GM18870 (cell line): ENCODE measurements around the gene BCL2.
A peak's percentile ranks its signal among the peaks of the same experiment; 100 is the strongest.

Experiments used
- ATAC-seq: cut with Tn5 transposase; IDR thresholded peaks from one replicate; pipeline ENCODE4 v1.9.1; 2021; ENCODE audit warnings: moderate library complexity; ENCODE audit not compliant: unreplicated experiment

BCL2 gene

GRCh38 chr18:63099091-63099840, 220.3 kb downstream of the BCL2 start:
- no peak for ATAC-seq

DNA sequence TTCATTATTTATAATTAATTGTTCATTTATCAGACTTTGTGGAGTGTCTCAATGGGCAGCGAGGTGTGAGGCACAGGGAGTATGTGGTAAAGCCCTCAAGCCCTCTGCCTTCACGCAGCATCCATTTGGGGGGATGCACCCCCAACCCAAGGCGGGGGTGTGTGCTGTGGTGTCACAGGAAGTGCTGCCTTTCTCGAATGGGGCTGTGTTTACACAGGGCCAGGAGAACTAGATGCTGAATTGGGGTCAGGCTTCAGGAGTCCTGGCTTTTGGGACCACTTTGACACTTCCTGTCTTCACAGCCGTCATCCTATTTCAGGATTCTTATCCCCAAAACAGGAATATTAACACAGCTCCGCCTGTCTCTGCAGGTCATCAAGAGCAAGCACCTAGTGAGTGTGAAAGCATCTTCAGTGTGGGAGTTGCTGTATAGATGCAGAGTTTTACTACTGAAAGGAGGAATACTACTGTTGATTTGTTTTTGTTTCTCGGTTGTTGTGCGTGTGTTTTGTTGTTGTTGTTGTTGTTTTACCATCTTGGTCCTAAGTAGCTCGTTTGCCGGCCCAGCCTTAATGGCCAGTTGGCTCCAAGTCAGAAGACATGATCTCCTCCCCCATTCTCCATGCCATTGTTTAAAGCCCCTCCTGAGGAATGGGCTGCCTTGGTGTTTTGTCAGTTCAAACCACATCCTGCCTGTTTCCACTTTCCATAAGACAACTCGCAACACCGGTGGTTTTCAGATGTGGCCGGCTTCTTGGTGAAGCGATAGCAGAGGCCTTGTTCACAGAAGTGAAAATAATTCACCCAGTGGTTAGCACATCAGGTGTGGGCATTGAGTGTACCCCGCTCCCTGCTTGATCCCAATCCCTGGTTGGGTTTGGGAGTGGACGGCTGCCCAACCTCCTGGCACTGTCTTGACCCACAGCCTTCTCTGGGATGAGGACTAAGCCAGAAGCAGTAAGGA, 221.3 kb downstream of the BCL2 start:
- ATAC-seq = peak; percentile 70

DNA sequence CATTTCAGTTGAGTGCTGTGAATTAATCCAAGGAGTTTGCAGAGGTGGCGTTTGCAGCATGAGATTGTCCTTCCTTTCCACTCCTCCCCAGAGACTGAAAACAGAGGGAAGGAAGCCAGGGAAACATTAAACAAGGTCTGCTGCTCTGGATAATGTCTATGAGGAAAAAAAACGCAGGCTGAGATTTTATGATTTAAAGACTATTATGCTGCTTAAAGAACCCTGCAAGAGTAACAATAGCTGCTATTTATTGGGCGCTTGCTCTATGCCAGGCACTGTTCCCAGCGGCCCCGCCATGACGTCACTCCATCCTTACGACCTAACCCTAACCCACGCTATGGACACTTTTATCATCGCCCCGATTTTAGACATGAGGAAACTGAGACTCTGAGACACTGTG, 222.4 kb downstream of the BCL2 start:
- ATAC-seq = no peak

- ATAC-seq = no peak
Observed at GRCh38 chr18:63096327-63096874, 223.2 kb downstream of the BCL2 start.

DNA sequence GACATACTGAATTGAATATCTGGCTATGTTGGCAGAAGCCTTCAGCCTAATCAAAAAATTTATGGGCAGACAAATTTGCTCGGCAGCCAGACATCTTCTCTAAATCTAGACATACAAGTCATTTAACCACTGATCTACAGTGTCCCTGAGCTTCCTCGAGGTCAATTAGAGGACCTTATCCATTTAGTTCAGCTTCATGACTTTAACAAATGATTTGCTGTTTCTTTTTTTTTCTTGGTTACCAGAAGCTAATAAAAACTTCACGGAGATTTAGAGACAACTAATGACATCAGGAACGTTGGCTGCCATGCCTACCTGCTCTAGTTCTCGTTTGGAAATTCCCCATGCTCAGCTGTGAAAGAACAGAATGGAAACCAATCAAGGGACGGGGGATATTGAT, 223.8 kb downstream of the BCL2 start:
- ATAC-seq = no peak

GRCh38 chr18:63091671-63092364, 227.8 kb downstream of the BCL2 start:
- no peak for ATAC-seq

- ATAC-seq = no peak
Observed at GRCh38 chr18:63090334-63090733, 229.2 kb downstream of the BCL2 start.

GRCh38 chr18:63089041-63089440, 230.5 kb downstream of the BCL2 start:
- no peak for ATAC-seq

DNA sequence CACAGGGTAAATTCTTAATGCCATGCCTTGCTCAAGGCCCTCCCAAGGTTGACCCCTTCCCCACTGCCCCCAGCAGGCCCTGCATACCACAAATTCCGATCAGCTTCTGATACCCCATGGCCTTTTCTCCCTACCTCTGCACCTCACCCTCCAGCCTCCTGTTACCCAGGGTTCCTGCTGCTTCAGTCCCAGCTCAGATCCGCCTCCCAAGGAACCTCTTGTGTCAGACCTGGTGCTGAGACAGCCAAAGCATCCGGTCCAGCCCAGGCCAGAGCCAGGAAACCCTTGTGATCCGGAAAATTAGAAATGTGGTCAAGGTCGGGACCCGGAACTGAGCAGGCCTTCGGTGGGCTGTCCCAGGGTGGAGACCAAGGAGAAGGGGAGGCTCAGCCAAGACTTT, 231.3 kb downstream of the BCL2 start:
- no peak for ATAC-seq

DNA sequence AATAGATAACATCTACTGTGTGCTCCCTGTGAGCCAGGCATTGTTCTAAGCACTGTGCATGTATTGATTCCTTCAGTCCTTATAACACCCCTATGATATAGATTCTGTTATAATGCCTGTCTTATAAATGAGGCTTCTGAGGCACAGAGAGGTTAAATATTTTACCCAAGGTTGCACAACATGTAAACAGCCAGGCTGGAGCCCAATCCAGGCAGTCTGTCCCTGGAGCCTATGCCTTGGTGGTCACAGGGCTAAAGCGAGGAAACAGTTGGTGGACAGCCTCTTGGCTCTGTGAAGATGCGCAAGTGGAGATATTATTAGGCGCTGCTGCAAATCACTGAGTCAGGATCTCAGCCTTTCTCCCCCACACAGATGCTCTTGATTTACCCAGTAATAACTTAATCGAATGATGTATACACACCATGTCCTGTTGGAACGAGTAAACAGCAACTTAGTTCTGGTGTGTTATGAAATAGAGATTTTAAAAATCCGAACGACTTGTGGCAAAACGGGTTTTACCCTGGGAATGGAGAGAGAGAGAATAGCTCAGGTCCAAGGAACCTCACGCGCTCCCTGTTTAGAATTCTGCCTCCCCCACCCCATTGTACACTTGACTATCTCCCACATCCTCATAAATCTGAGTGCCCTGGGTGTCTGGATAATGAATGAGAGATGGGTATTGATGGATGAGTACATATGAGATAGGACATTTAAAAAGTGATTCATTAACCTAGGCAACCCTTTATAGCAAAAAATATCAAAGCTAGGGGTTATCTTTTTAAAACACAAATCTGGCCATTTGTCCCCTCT, 231.9 kb downstream of the BCL2 start:
- no peak for ATAC-seq

DNA sequence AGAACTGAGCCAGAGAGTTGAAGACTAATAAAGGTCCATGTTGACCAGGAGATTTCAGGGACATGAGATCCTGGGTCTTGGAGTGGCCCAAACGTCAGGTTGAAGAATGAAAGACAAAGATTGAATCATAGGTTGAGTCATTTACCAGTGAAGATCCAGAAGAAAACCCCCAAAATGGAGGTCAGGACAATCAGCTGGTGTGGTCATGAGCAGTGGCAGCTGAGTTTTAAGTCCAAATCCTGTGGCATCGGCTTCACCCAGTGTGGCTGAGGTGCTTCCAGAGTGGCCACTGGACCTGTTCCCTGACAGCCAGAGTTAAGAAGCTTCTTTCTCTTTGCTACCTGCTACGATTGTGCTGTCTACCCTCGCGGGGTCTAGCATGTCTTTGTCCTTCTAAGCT, 234.0 kb downstream of the BCL2 start:
- ATAC-seq = no peak

DNA sequence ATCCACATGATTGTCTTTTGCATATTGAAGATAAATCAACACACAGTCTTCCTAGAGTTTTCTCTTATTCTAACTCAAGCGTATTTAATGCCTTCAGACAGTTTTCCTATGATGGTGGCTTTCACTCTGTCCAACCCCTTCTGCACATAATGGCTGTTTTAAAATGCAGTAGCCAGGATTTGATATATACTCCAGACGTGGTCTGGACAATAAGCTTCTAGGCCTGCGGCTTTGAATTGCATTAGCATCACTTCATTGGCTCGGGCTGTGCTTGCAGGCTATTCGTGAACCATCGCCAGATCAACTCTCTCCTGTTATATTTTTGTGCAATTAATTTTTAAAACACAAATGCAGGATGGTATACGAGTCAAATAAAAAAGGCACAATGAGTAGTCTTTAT, 235.3 kb downstream of the BCL2 start:
- ATAC-seq = no peak

GRCh38 chr18:63083555-63083954, 236.0 kb downstream of the BCL2 start:
- ATAC-seq = no peak

- ATAC-seq = no peak
Observed at GRCh38 chr18:63083020-63083531, 236.5 kb downstream of the BCL2 start.

GRCh38 chr18:63082366-63083019, 237.1 kb downstream of the BCL2 start:
- ATAC-seq = no peak

DNA sequence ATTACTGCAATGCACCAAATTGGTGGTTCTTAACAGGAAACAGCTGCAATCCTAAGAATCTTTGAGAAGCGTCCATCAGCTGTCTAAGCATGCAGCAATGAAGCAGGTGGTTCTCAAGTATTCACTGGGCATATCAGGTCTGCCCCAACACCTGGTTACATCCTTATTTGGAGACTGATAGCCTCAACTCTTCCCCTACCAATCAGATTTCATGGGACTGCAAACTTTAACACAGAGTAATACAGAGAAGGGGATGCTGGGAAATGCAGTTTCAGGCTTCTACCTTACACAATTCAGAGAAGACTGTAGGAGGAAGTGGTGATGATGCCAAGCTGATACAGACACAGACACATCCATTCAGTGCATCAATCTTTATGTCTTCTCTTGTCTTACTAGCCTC, 240.5 kb downstream of the BCL2 start:
- ATAC-seq = peak; percentile 34

DNA sequence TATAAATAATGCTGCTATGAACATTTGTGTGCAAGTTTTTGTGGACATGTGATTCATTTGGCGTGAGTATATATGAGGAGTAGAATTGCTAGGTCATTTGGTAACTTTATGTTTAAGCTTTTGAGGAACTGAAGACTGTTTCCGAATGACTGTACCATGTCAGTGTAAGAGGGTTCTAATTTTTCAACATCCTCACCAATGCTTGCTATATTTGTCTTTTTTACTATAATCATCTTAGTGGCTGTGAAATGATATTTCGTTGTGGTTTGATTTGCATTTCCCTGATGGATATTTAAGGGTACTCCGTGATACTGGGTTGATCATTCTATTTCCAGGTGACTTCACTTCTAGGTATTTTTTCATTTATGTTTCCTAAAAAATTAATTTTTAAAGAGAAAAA, 241.1 kb downstream of the BCL2 start:
- ATAC-seq = peak; percentile 95

- ATAC-seq = peak; percentile 19
Observed at GRCh38 chr18:63074981-63075404, 244.6 kb downstream of the BCL2 start.

DNA sequence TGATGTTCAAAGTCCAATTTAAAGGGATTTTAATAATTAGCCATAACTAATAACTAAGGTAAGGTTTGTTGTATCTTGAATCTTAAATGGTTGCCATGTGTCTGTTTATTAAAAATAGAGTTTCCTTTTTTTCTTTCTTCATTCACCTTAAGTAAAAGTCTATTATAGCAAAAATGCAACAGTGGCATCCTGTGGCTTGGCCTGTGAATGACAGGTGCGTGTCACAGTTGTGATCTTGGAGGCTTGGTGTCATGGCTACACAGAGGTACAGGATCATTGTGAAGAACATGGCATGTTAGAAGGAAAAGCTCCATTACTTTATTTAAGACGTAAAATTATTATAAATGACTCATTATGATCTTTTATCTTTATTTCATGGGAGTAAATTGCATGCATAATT, 246.1 kb downstream of the BCL2 start:
- no peak for ATAC-seq
